Astrocyte of the spinal cord (primary cell): ENCODE measurements around the gene FAM72B.
A peak's percentile ranks its signal among the peaks of the same experiment; 100 is the strongest.
"Not testable (repeated sequence)": the region's sequence is repeated elsewhere in the genome, so short reads cannot be mapped to it uniquely, and the experiment has no call there.

Source experiments
- DNase-seq: peaks from one replicate; pipeline ENCODE4 v3.0.0; 2011; ENCODE audit warnings: low read depth, low spot score
- H3K4me3 ChIP-seq: 2 replicates; pipeline ENCODE4 v1.5.1; 2011; ENCODE audit warnings: low read depth, mild to moderate bottlenecking, low read length, moderate library complexity
- in situ Hi-C: cut with HindIII; loops from 2 replicates; pipeline ENCODE4 v1.10.0; 2017; ENCODE audit warnings: low sequenced_read_pairs

The FAM72B gene

DNA sequence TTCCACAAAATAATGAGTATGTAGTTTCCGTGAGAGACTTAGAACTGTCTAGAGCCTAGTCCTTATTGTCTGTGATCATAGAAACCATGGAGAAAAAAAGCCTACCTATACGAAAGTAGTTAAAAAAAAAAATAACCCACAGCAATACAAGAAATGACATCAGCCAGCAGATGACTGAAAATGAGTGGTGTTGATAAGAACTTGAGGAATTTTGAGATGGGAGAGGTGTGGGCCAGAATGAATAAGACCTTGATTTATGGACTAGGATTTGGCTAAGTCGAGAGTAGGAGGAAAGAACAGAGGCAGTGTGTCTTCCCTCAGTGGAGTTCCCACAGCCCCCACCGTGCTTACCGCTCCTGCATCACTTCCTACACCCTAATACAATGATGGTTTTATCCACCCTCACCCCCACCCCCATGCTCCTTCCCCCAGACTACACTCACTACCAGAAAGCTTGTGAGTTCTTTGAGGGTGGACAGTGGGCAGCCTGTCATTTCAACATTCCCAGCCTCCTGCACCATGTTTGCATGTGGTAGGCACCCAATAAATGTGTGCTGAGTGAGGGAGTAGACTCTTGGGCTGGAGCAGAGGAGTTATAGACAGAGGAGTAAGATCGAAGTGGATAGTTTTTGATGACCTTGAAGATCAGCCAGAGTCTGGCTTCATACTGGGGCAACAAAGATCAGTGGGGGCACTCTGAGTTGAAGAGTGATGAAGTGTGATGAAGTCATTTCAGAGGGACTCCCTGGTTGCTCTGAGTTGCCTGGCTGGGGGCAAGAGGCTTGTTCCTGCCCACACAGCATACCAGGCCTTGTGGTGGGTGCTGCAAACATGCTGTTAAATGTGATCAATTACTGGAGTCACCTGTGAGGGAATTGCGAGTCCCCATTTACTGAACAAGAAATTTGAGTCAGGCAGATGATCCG, 21.9 kb upstream of the FAM72B start:
- in situ Hi-C loops, H3K4me3 ChIP-seq: not testable (repeated sequence)
- DNase-seq = peak; percentile 1

- H3K4me3 ChIP-seq, DNase-seq, in situ Hi-C loops: not testable (repeated sequence)
Measured at GRCh38 chr1:121202986-121203385, 18.8 kb upstream of the FAM72B start.

GRCh38 chr1:121200985-121201981, 17.1 kb upstream of the FAM72B start:
- H3K4me3 ChIP-seq, in situ Hi-C loops: not testable (repeated sequence)
- DNase-seq = peak; percentile 1

DNA sequence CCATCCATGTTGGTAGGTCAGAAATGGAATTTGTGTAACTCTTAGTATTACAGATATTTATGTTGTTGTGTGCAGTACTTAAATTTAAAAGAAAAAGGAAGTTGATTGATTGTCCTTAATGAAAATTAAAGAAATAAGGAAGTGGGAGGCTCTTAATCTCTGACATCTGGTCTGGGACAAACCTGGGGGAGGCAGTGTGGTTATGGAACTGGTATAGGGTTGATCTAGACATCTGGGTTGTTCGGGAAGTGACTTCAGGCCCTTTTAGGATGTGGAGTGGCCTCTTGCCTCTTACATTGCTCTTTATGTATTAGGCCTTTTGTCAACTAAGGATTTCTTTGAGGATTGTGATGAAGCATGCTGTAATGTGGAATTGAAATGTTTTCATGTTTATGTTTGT, 16.1 kb upstream of the FAM72B start:
- DNase-seq, H3K4me3 ChIP-seq, in situ Hi-C loops: not testable (repeated sequence)

GRCh38 chr1:121199763-121200162, 15.6 kb upstream of the FAM72B start:
- DNase-seq, in situ Hi-C loops: not testable (repeated sequence)

DNA sequence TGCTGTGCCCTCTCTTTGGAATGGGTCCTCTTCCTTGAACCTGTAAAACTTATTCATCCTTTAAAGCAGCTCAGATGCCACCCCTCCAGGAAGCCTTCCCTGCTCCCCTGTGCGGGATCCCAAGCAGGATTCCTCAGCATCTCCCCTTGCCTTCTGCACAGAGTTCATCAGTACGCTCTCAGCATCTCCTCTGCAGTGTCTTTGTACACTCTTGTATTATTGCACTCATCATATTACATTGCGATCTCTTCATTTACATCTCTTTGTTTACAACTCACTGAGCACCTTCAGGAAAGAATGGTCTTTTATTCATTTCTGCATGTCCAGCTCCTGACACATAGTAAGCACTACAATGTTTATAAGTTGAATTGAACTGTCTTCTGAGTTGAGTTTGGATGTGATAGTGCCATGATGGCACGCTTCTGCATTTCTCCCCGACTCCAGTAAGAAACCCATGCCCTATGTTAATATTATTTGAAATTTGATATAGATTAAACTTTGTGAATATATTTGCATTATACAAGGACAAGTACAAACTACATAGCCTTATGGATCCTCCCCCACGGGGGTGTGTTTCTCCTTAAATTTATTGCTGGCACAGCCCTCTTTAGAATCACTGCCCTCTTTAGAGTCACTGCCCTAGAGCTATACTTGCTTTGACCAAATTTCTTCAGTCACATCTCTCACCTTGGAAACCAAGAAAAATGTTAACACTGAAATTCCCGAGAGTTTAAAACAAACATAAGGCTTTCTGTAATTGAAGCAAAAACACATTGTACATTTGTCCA, 13.1 kb upstream of the FAM72B start:
- in situ Hi-C loops, H3K4me3 ChIP-seq, DNase-seq: not testable (repeated sequence)

More at GRCh38 chr1:121199763-121200162, 15.6 kb upstream of the FAM72B start:
- not testable (repeated sequence) for H3K4me3 ChIP-seq

DNA sequence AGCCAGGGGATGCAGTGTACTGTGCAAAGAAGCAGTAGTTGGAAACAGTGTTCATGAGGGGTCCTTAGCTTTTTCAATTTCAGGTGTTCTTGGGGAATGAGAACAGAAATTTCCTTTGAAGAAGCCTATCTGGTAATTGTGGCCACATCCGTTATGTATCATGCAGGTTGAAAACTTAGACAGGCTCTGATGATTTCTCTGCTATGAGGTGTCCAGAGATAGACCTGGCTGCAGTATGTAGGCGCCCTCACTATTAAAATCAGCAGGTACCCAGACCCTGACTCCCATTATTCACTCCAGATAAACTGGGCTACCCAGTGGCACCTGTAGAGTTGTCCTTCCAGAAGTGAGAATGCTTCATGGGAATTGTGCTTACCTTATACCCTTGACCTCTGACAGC, 8.4 kb upstream of the FAM72B start:
- H3K4me3 ChIP-seq, in situ Hi-C loops, DNase-seq: not testable (repeated sequence)

DNA sequence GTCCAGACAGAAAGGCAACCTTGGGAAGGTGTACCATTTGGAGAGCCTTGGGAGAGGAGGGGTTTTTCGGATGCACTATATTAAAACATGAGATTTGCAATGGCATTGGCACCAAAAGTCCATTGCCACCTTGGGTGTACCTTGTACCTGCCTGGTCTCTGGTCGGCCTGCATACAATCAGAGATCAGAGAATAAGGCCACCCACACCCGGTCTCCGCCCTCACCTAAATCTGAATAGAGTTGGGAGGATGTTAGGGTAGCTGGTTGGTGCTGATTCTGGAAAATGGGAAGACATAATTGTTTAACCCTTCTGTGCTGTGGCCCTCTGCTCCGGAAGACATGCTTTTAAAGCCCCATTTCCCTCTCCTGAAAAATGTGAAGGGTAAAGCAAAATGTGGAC, 3.8 kb upstream of the FAM72B start:
- DNase-seq, in situ Hi-C loops: not testable (repeated sequence)

GRCh38 chr1:121186191-121186590, 2.1 kb upstream of the FAM72B start:
- in situ Hi-C loops, DNase-seq, H3K4me3 ChIP-seq: not testable (repeated sequence)

More for the DNA sequence above, 3.8 kb upstream of the FAM72B start:
- peak overlapping the region; percentile 22 for H3K4me3 ChIP-seq

GRCh38 chr1:121185140-121185708, 1.1 kb upstream of the FAM72B start:
- DNase-seq, in situ Hi-C loops, H3K4me3 ChIP-seq: not testable (repeated sequence)

GRCh38 chr1:121183867-121184266, 273 bp downstream of the FAM72B start:
- in situ Hi-C loops = not testable (repeated sequence)
- H3K4me3 ChIP-seq = peak overlapping the region; percentile 46
- DNase-seq = peak; percentile 0

- DNase-seq, H3K4me3 ChIP-seq, in situ Hi-C loops: not testable (repeated sequence)
Measured at GRCh38 chr1:121178197-121178596, 5.9 kb downstream of the FAM72B start.

DNA sequence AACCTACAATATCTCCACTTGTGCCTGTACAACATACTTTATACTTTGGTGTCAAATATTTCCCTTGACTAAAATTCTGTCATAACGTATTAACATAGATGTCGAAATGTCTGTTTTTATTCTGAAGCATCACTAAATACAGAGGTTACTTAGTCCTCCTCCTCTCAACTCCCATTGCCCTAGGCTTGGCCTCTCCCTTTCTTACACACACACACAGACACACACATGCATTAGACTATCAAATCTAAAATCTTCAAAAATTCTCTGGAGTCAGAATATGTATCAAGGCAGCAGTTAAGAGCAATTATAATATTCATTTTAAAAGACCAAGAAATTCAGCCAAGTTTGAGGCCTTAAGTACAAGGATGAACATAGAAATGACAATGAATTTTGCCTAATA, 7.5 kb downstream of the FAM72B start:
- in situ Hi-C loops, H3K4me3 ChIP-seq, DNase-seq: not testable (repeated sequence)

GRCh38 chr1:121168152-121168668, 15.9 kb downstream of the FAM72B start:
- in situ Hi-C loops, H3K4me3 ChIP-seq, DNase-seq: not testable (repeated sequence)

GRCh38 chr1:121167225-121167738, 16.9 kb downstream of the FAM72B start:
- DNase-seq, in situ Hi-C loops: not testable (repeated sequence)

GRCh38 chr1:121165296-121165695, 18.8 kb downstream of the FAM72B start:
- H3K4me3 ChIP-seq, in situ Hi-C loops, DNase-seq: not testable (repeated sequence)

More at GRCh38 chr1:121167225-121167738, 16.9 kb downstream of the FAM72B start:
- H3K4me3 ChIP-seq = not testable (repeated sequence)
